Neutrophil (primary cell): ENCODE data around the gene NR3C2.

Source experiments
- H3K27ac ChIP-seq: fragments of 200-600 bp; sonication (generic); 2 replicates; pipeline ENCODE4 v1.5.1; 2016; ENCODE audit warnings: mild to moderate bottlenecking, moderate library complexity
- H3K27me3 ChIP-seq: fragments of 200-600 bp; sonication (generic); 2 replicates; pipeline ENCODE4 v1.6.0; 2016; ENCODE audit warnings: mild to moderate bottlenecking
- H3K36me3 ChIP-seq: fragments of 200-600 bp; sonication (generic); 2 replicates; pipeline ENCODE4 v1.5.1; 2017
- H3K4me1 ChIP-seq, 2 experiments: fragments of 200-600 bp in 1 of 2; sonication (generic) in 1 of 2; 1 replicate in 1 of 2; 2 replicates in 1 of 2; pipeline versions ENCODE4 v1.5.1 to v1.6.1; 2013 to 2016; ENCODE audit warnings: low read depth in 1 of 2, low read length in 1 of 2, mild to moderate bottlenecking in 1 of 2, moderate library complexity in 1 of 2; ENCODE audit not compliant: control insufficient read depth in 1 of 2, insufficient read depth in 1 of 2
- H3K4me3 ChIP-seq, 2 experiments: fragments of 200-600 bp in 1 of 2; sonication (generic) in 1 of 2; 1 replicate in 1 of 2; 2 replicates in 1 of 2; pipeline ENCODE4 v1.5.1; 2013 to 2016; ENCODE audit warnings: low read depth in 1 of 2, low read length in 1 of 2, mild to moderate bottlenecking in 1 of 2, moderate library complexity in 1 of 2
- H3K9me3 ChIP-seq: fragments of 200-600 bp; sonication (generic); 2 replicates; pipeline ENCODE4 v1.5.1; 2016
- TF ChIP-seq, protein P1 (sequence below): fragments of 200-600 bp; sonication (generic); IDR thresholded peaks from 2 replicates; pipeline ENCODE4 v1.5.1; 2016; ENCODE audit warnings: antibody characterized with exemption

NR3C2 gene

DNA sequence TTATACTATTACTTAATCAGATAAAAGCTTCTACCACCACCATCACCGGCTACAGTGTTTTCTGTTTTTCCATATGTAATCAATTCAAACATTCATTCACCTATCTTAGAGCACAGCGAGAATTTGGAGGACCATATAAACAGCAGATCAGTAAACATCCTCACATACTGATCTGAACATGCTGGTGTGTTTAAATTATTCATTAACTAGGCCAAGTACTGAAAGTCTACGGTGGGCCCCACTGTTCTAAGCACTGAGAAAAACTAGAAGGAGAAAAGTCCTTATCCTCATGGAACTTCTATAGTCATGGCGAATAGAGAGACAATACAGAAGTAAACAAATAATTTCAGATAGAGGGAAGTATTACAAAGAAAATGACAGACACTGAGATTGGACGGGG lies 176.6 kb downstream of the NR3C2 start:
- no peaks in the 10 kb centered on the region for H3K27me3 ChIP-seq
- TF ChIP-seq, protein P1, sequence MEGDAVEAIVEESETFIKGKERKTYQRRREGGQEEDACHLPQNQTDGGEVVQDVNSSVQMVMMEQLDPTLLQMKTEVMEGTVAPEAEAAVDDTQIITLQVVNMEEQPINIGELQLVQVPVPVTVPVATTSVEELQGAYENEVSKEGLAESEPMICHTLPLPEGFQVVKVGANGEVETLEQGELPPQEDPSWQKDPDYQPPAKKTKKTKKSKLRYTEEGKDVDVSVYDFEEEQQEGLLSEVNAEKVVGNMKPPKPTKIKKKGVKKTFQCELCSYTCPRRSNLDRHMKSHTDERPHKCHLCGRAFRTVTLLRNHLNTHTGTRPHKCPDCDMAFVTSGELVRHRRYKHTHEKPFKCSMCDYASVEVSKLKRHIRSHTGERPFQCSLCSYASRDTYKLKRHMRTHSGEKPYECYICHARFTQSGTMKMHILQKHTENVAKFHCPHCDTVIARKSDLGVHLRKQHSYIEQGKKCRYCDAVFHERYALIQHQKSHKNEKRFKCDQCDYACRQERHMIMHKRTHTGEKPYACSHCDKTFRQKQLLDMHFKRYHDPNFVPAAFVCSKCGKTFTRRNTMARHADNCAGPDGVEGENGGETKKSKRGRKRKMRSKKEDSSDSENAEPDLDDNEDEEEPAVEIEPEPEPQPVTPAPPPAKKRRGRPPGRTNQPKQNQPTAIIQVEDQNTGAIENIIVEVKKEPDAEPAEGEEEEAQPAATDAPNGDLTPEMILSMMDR = no peak
- H3K9me3 ChIP-seq = no peaks in the 10 kb centered on the region
- no peaks in the 10 kb centered on the region for H3K4me1 ChIP-seq
- no peaks in the 10 kb centered on the region for H3K36me3 ChIP-seq
- no peak overlapping the region for H3K4me3 ChIP-seq
- H3K27ac ChIP-seq = no peak overlapping the region

DNA sequence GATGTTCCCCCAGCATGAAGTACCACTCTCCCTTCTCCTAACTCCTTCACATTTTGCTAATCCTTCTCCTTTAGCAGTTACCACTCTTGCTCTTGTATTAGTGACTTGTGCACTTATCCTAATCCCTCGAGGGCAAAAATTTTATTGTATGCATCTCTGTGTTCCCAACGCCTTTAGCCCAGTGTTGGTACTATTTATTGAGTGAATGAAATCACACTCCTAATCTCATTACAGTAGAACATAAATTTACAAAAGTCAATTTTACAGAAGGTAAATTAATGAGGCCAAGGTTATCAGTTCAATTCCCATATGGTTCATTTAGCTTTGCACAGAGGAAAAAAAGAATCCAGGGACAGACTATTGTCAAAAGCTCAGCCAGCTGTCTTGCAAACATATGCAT lies 178.4 kb downstream of the NR3C2 start:
- Histone ChIP-seq H3K27ac (no peak overlapping the region), H3K36me3 (no peaks in the 10 kb centered on the region), H3K27me3 (no peaks in the 10 kb centered on the region), H3K9me3 (no peaks in the 10 kb centered on the region), H3K4me1 (no peaks in the 10 kb centered on the region), H3K4me3 (no peak overlapping the region)
- TF ChIP-seq, protein P1 = no peak

- TF ChIP-seq, protein P1 = no peak
- Histone ChIP-seq H3K36me3 (no peaks in the 10 kb centered on the region), H3K4me1 (no peaks in the 10 kb centered on the region), H3K4me3 (no peak overlapping the region), H3K27ac (no peak overlapping the region), H3K9me3 (no peaks in the 10 kb centered on the region), H3K27me3 (no peaks in the 10 kb centered on the region)
These were observed 179.1 kb downstream of the NR3C2 start for GRCh38 chr4:148263127-148263526.

DNA sequence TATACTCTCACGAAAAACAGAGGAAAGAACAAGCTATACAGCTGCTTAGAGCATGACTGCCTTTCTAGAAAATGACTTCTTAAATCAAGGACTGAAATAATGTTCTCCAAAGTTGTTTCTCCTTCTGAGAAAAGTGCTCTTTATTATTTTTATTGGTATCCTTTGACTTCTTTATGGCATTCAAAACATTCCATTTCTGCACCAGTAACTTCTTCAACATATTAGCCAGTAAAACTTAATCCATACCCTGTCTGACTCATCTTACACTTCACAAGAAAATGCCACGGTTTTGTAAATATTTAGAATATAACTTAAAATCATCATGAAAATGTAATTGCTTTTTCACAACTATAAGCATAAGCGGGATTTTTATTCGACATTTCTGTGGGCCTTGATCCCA lies 180.4 kb downstream of the NR3C2 start:
- TF ChIP-seq, protein P1 = no peak
- no peak overlapping the region for H3K4me3 ChIP-seq
- H3K27me3 ChIP-seq = no peaks in the 10 kb centered on the region
- no peaks in the 10 kb centered on the region for H3K4me1 ChIP-seq
- H3K36me3 ChIP-seq = no peaks in the 10 kb centered on the region
- H3K27ac ChIP-seq = no peak overlapping the region
- no peaks in the 10 kb centered on the region for H3K9me3 ChIP-seq

DNA sequence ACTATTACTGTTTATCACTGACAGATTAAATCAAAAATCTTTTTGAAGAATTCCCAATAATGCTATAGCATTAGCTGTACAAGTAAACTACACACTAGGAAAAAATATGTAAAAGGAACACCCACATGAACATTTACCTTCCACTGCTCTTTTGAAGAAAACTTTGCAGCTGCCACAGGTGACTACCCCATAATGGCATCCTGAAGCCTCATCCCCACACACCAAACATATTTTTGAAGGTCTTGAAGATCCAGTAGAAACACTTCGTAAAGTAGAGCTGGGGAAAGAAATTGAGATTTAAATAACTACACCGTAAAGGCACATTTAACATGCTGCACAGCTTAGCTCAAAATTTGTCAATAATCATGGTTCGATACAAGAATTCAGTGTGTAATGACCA lies 182.4 kb downstream of the NR3C2 start:
- H3K9me3 ChIP-seq = no peaks in the 10 kb centered on the region
- H3K36me3 ChIP-seq = no peaks in the 10 kb centered on the region
- H3K4me3 ChIP-seq = no peak overlapping the region
- TF ChIP-seq, protein P1 = no peak
- no peak overlapping the region for H3K27ac ChIP-seq
- H3K27me3 ChIP-seq = no peaks in the 10 kb centered on the region
- H3K4me1 ChIP-seq = no peaks in the 10 kb centered on the region

GRCh38 chr4:148258535-148258934 lies 183.7 kb downstream of the NR3C2 start:
- Histone ChIP-seq H3K36me3 (no peaks in the 10 kb centered on the region), H3K27me3 (no peaks in the 10 kb centered on the region), H3K4me3 (no peak overlapping the region), H3K9me3 (no peaks in the 10 kb centered on the region), H3K4me1 (no peaks in the 10 kb centered on the region), H3K27ac (no peak overlapping the region)
- TF ChIP-seq, protein P1 = no peak
